T-helper 1 cell treated with Interleukin-12 subunit alpha and Interleukin-12 subunit beta and Interleukin-4 antibody, amounts not matched to agents 30 μg/mL and 1 μg/mL, for 36 hours (primary cell): ENCODE measurements around the gene GNAT1.
A peak's percentile ranks its signal among the peaks of the same experiment; 100 is the strongest.
"Not testable (repeated sequence)": the region's sequence is repeated elsewhere in the genome, so short reads cannot be mapped to it uniquely, and the experiment has no call there.

Experiments
- H3K27ac Mint-ChIP-seq: one replicate; pipeline ENCODE4 v1.8.0; 2021; ENCODE audit warnings: mild to moderate bottlenecking, mixed read lengths
- H3K27me3 Mint-ChIP-seq: one replicate; pipeline ENCODE4 v1.8.0; 2021; ENCODE audit warnings: low read depth, mixed read lengths
- H3K36me3 Mint-ChIP-seq: one replicate; pipeline ENCODE4 v1.8.0; 2021; ENCODE audit warnings: low read depth, mixed read lengths
- H3K4me1 Mint-ChIP-seq: one replicate; pipeline ENCODE4 v1.8.0; 2021; ENCODE audit warnings: low read depth, mixed read lengths
- H3K4me3 Mint-ChIP-seq: one replicate; pipeline ENCODE4 v1.8.0; 2021; ENCODE audit warnings: mild to moderate bottlenecking, moderate library complexity, mixed read lengths
- H3K9me3 Mint-ChIP-seq: one replicate; pipeline ENCODE4 v1.8.0; 2021; ENCODE audit warnings: mixed read lengths

Gene GNAT1

DNA sequence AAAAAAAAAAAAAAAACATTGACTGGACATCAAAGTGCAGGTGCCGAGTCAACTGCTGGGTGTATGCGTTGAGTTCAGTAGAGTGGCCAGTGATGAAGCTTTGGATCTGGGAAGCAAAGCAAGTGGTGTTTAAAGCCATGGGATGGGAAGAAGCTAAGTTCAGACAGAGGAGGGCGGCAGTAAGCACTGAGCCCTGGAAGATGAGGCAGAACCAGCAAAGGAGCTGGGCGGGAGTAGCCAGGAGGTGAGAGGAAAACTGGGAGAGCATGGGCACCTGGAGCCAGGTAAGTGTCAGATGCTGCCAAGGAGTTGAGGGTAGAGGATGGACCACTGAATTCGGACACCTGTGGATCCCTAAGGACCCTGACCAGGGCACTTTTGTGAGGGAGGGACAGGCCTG is 33.2 kb downstream of the GNAT1 start:
- Mint-ChIP-seq H3K9me3 (no peaks in the 10 kb centered on the region), H3K4me3 (no peak overlapping the region), H3K4me1 (peaks cover 21% of the 10 kb centered on the region), H3K27me3 (peaks cover 12% of the 10 kb centered on the region), H3K36me3 (no peaks in the 10 kb centered on the region), H3K27ac (no peak overlapping the region)

- Mint-ChIP-seq H3K36me3 (no peaks in the 10 kb centered on the region), H3K4me3 (peak overlapping the region; percentile 97), H3K9me3 (no peaks in the 10 kb centered on the region), H3K27ac (peak overlapping the region; percentile 92), H3K27me3 (peaks cover 12% of the 10 kb centered on the region), H3K4me1 (peaks cover 23% of the 10 kb centered on the region)
Measured at GRCh38 chr3:50226888-50227389, 35.5 kb downstream of the GNAT1 start.

GRCh38 chr3:50227390-50228183 is 36.2 kb downstream of the GNAT1 start:
- Mint-ChIP-seq H3K4me1 (peaks cover 23% of the 10 kb centered on the region), H3K9me3 (no peaks in the 10 kb centered on the region), H3K4me3 (peak overlapping the region; percentile 97)

DNA sequence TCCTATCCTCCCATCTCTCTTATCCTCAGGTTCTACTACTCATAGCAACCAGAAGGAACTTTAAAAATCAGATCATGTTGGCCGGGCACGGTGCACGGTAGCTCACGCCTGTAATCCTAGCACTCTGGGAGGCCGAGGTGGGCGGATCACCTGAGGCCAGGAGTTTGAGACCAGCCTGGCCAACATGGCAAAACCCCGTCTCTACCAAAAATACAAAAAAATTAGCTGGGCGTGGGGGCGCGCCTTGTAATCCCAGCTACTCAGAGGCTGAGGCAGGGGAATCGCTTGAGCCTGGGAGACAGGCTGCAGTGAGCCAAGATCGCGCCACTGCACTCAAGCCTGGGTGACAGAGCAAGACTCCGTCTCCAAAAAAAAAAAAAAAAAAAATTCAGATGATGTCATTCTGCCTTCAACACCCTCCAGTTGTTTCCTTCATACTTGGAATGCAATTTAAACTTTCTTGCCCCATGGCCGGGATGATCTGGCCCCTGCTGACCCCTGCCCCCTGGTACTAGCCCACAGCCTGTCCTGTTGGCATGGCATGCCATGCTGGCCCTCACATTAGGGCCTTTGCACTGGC is 36.9 kb downstream of the GNAT1 start:
- not testable (repeated sequence) for H3K9me3 Mint-ChIP-seq, H3K36me3 Mint-ChIP-seq
- Mint-ChIP-seq H3K4me1 (peaks cover 23% of the 10 kb centered on the region), H3K4me3 (peak overlapping the region; percentile 96), H3K27ac (peak overlapping the region; percentile 91), H3K27me3 (peaks cover 12% of the 10 kb centered on the region)

More at GRCh38 chr3:50227390-50228183, 36.2 kb downstream of the GNAT1 start:
- H3K36me3 Mint-ChIP-seq, result no peaks in the 10 kb centered on the region
- peak overlapping the region; percentile 92 for H3K27ac Mint-ChIP-seq
- peaks cover 12% of the 10 kb centered on the region for H3K27me3 Mint-ChIP-seq

DNA sequence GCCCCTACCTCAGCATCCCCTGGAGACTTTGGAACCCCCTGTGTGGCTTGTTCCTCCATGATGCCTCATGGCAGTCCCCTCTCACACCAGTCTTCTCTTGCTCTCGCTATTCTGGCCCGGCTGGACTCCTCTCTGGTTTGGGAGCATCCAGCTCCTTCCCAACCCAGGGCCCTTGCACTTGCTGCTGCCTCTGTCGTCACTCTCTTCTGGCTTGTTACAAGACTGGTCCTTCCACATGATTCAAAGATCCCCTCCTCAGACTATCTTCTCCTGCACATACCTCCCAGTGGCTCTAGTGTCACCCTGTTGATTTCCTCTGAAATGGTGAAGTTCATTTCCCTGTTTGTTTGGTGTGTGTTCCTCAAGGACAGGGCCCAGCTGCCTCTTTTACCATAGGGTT is 38.1 kb downstream of the GNAT1 start:
- Mint-ChIP-seq H3K36me3 (no peaks in the 10 kb centered on the region), H3K27me3 (peaks cover 7% of the 10 kb centered on the region), H3K4me3 (peak overlapping the region; percentile 27), H3K9me3 (no peaks in the 10 kb centered on the region), H3K4me1 (peaks cover 26% of the 10 kb centered on the region), H3K27ac (no peak overlapping the region)

DNA sequence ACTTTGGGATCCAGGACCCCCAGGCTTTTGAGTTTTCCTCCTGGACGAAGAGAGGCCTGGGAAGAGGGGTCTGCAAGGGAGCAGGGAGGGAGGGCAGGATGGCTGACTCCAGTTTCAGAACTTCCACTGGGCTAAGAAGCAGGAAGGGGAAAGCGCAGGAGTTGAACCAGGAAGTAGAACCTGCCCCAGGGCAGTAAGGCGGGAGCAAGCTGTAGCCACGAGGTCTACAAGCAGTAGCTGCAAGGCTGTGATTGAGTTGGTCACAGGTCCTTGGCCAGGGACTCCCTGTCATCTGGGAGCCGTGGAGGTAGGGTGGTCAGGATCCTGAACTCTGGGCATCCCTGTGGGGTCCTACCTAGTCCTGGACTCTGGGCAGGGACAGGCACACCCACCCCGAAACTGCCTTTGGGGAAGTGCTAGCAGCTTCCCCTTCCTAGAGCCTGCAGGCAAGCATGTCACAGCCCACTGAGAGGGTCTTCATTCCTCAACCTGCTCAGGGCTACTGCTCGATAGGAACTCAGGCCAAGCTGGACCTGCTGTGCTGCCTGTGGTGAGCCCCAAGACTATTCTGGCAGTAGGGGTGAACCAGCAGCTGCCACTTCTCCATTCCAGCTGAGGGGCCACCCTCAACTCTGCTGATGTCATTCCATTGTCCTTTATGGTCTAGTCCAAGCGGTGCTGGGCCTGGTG is 38.8 kb downstream of the GNAT1 start:
- peaks cover 3% of the 10 kb centered on the region for H3K27me3 Mint-ChIP-seq
- no peaks in the 10 kb centered on the region for H3K9me3 Mint-ChIP-seq
- no peak overlapping the region for H3K4me3 Mint-ChIP-seq
- H3K36me3 Mint-ChIP-seq, result no peaks in the 10 kb centered on the region
- H3K27ac Mint-ChIP-seq, result no peak overlapping the region
- H3K4me1 Mint-ChIP-seq, result peaks cover 26% of the 10 kb centered on the region

GRCh38 chr3:50230794-50231125 is 39.4 kb downstream of the GNAT1 start:
- H3K4me1 Mint-ChIP-seq, result peaks cover 27% of the 10 kb centered on the region
- H3K27me3 Mint-ChIP-seq, result peaks cover 3% of the 10 kb centered on the region
- H3K36me3 Mint-ChIP-seq, result no peaks in the 10 kb centered on the region
- no peak overlapping the region for H3K4me3 Mint-ChIP-seq
- no peak overlapping the region for H3K27ac Mint-ChIP-seq
- H3K9me3 Mint-ChIP-seq, result no peaks in the 10 kb centered on the region

DNA sequence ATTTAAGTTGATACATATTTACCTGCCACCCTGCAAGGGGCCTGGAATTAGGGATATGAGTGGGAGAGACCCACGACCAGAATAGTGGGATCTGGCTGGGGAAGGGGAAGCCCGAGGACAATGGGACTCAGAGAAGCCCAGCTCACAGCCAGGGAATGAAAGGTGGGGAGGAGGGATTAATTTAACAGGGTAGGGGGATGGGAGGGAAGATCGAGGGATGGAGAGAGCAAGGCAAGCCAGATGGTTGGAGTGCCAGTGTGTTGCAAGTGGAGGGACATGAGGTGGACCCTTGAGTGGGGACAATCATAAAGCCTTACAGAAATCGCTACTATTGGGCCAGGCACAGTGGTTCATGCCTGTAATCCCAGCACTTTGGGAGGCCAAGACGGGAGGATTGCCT is 40.2 kb downstream of the GNAT1 start:
- Mint-ChIP-seq H3K36me3 (no peaks in the 10 kb centered on the region), H3K4me1 (peaks cover 23% of the 10 kb centered on the region), H3K4me3 (no peak overlapping the region), H3K27ac (no peak overlapping the region), H3K27me3 (no peaks in the 10 kb centered on the region), H3K9me3 (no peaks in the 10 kb centered on the region)

GRCh38 chr3:50232303-50232702 is 40.9 kb downstream of the GNAT1 start:
- Mint-ChIP-seq H3K27ac (no peak overlapping the region), H3K4me3 (no peak overlapping the region), H3K36me3 (peaks cover 6% of the 10 kb centered on the region), H3K9me3 (no peaks in the 10 kb centered on the region), H3K4me1 (peaks cover 19% of the 10 kb centered on the region), H3K27me3 (no peaks in the 10 kb centered on the region)

DNA sequence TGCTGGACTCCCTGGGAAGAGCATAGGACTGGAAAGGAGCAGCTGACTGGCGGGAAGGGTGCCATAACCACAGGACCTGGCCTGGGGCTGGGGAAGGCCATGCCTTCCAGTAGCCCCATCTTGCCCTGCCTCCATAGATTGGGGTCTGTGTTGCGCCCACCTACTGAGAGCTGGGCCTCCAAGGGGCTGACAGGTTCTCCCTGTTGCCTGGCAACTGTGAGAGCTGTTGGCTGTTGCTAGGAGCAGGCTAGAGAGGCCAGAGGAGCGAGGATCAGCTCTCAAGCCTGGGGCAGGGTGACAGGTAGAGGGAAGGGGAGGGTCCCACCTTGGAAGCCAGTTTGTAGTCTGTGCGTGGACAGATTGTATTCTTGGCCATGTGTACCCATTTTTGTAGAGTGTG is 41.8 kb downstream of the GNAT1 start:
- Mint-ChIP-seq H3K9me3 (no peaks in the 10 kb centered on the region), H3K36me3 (peaks cover 11% of the 10 kb centered on the region), H3K4me1 (peaks cover 19% of the 10 kb centered on the region), H3K27ac (no peak overlapping the region), H3K27me3 (no peaks in the 10 kb centered on the region), H3K4me3 (no peak overlapping the region)

DNA sequence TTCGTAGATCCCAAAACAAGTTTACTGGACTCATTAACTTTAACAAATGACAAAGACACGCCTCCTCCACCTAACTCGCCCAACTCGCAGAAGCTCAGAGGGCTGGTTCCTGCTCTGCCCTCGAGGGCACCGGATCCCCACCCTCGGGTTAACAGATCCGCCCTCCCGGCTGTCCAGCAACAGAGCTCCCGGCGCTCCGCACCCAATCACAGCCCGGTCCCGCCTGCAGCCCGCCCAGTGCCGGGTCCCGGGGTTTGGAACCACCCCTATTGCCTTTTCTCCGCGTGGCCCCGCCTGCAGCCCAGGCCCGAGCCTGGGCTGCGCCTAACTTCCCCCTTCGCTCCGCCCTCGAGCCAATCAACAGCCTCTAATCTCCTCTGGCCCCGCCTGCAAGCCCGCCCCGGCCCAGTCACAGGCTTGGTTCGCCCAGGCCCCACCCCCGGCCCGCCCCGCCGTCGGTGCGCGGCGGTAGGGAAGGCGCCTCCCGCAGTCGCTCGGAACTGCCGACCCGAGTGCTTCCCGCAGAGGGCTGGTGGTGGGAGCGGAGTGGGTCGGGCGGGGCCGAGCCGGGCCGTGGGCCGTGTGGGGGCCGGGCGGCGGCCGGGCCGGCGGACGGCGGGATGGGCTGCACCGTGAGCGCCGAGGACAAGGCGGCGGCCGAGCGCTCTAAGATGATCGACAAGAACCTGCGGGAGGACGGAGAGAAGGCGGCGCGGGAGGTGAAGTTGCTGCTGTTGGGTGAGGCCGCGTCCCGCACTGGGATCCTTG is 44.5 kb downstream of the GNAT1 start, which contains the start of gene GNAI2:
TSS of gene GNAI2 (plus strand) at position 489 of the 768 bp plus-strand sequence. CDS start at position 621, 132 bp downstream.
- H3K36me3 Mint-ChIP-seq, result peaks cover 18% of the 10 kb centered on the region
- H3K9me3 Mint-ChIP-seq, result no peaks in the 10 kb centered on the region
- H3K27ac Mint-ChIP-seq, result peak within 1 kb of the TSS; percentile 82
- no peaks in the 10 kb centered on the region for H3K27me3 Mint-ChIP-seq
- peak within 1 kb of the TSS; percentile 91 for H3K4me3 Mint-ChIP-seq
- H3K4me1 Mint-ChIP-seq, result peaks cover 29% of the 10 kb centered on the region

- H3K4me3 Mint-ChIP-seq, result peak overlapping the region; percentile 91
- peak overlapping the region; percentile 82 for H3K27ac Mint-ChIP-seq
- H3K36me3 Mint-ChIP-seq, result peaks cover 21% of the 10 kb centered on the region
- no peaks in the 10 kb centered on the region for H3K9me3 Mint-ChIP-seq
- H3K27me3 Mint-ChIP-seq, result no peaks in the 10 kb centered on the region
- H3K4me1 Mint-ChIP-seq, result peaks cover 33% of the 10 kb centered on the region
Measured at GRCh38 chr3:50236484-50237132, 45.2 kb downstream of the GNAT1 start.

DNA sequence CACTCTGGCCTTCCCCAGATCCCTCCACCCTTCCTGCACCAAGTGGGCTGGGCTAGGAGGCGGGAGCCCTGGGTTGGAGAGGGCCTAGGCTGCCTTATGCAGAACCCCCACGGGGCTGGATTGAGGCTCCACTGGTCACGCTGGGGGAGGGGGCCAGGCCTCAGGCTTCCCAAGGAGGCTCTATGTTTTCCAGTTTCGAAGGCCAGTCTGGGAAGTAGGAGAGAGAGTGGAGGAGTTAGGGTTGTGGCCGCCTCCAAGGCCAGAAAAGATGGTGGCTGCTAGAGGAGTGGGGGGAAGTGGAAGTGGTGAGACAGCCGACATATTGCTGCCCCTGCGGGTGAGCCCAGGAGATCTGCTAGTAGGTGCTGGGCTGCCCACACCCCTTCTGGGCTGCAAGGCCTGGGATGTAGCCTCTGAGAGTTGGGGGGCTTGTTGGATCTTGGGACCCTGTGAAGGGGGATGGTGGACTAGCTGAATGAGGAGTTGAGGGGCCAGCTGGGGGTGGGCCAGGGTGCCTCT is 45.8 kb downstream of the GNAT1 start:
- Mint-ChIP-seq H3K36me3 (peaks cover 21% of the 10 kb centered on the region), H3K4me1 (peaks cover 39% of the 10 kb centered on the region), H3K9me3 (no peaks in the 10 kb centered on the region), H3K27ac (peak overlapping the region; percentile 82), H3K27me3 (no peaks in the 10 kb centered on the region), H3K4me3 (peak overlapping the region; percentile 91)
